HK-2 (cell line): ENCODE measurements around the gene CHD2.
"Not testable (repeated sequence)": the region's sequence is repeated elsewhere in the genome, so short reads cannot be mapped to it uniquely, and the experiment has no call there.

Source experiments
- DNase-seq: peaks from one replicate; pipeline ENCODE4 v3.0.0-alpha.2; 2018; ENCODE audit not compliant: unreplicated experiment

CHD2 gene

GRCh38 chr15:92899948-92900730 is at the start of gene CHD2:
Gene CHD2, plus strand, starts transcription at chr15:92900324. Its CDS starts 914 bp downstream, at chr15:92901238.
- peak; percentile 64 for DNase-seq

GRCh38 chr15:92853222-92853621 is 46.9 kb upstream of the CHD2 start:
- DNase-seq, result no peak

- no peak for DNase-seq
Observed at GRCh38 chr15:92861742-92862141, 38.4 kb upstream of the CHD2 start.

GRCh38 chr15:92864127-92864814 is 35.9 kb upstream of the CHD2 start:
- no peak for DNase-seq

- DNase-seq, result no peak
Observed at GRCh38 chr15:92869263-92869940, 30.7 kb upstream of the CHD2 start.

- peak; percentile 10 for DNase-seq
Observed at GRCh38 chr15:92870010-92870591, 30.0 kb upstream of the CHD2 start.

GRCh38 chr15:92872967-92873366 is 27.2 kb upstream of the CHD2 start:
- DNase-seq, result not testable (repeated sequence)

GRCh38 chr15:92877000-92877399 is 23.1 kb upstream of the CHD2 start:
- no peak for DNase-seq

GRCh38 chr15:92877416-92877815 is 22.7 kb upstream of the CHD2 start:
- DNase-seq, result no peak

GRCh38 chr15:92878593-92879053 is 21.5 kb upstream of the CHD2 start:
- DNase-seq, result no peak

- no peak for DNase-seq
Observed at GRCh38 chr15:92879949-92880725, 20.0 kb upstream of the CHD2 start.

GRCh38 chr15:92880796-92881195 is 19.3 kb upstream of the CHD2 start:
- DNase-seq, result no peak

- no peak for DNase-seq
Observed at GRCh38 chr15:92881211-92881754, 18.8 kb upstream of the CHD2 start.

GRCh38 chr15:92881802-92882696 is 18.1 kb upstream of the CHD2 start:
- peak; percentile 95 for DNase-seq

- no peak for DNase-seq
Observed at GRCh38 chr15:92882697-92883162, 17.4 kb upstream of the CHD2 start.

GRCh38 chr15:92883163-92883875 is 16.8 kb upstream of the CHD2 start:
- peak; percentile 30 for DNase-seq

GRCh38 chr15:92883876-92884435 is 16.2 kb upstream of the CHD2 start:
- no peak for DNase-seq

- no peak for DNase-seq
Observed at GRCh38 chr15:92884436-92885223, 15.5 kb upstream of the CHD2 start.
